Astrocyte of the spinal cord (primary cell): ENCODE results near the gene FKRP.

Experiments used
- DNase-seq: peaks from one replicate; pipeline ENCODE4 v3.0.0; 2011; ENCODE audit warnings: low read depth, low spot score
- H3K4me3 ChIP-seq: 2 replicates; pipeline ENCODE4 v1.5.1; 2011; ENCODE audit warnings: low read depth, mild to moderate bottlenecking, low read length, moderate library complexity
- CTCF ChIP-seq: IDR thresholded peaks from 2 replicates; pipeline ENCODE4 v1.5.1; 2012; ENCODE audit warnings: low read depth, mild to moderate bottlenecking, low read length, inconsistent platforms
- in situ Hi-C: cut with HindIII; loops from 2 replicates; pipeline ENCODE4 v1.10.0; 2017; ENCODE audit warnings: low sequenced_read_pairs

The FKRP gene

GRCh38 chr19:46737298-46737654 lies 8.6 kb upstream of the FKRP start:
- H3K4me3 ChIP-seq = no peak overlapping the region
- in situ Hi-C loops = no loop called here
- no peak for DNase-seq
- TF ChIP-seq CTCF = no peak

- no peak for TF ChIP-seq CTCF
- no peak overlapping the region for H3K4me3 ChIP-seq
- in situ Hi-C loops = no loop called here
- DNase-seq = no peak
Observed at GRCh38 chr19:46737761-46738171, 8.1 kb upstream of the FKRP start.

GRCh38 chr19:46739290-46739771 lies 6.5 kb upstream of the FKRP start:
- in situ Hi-C loops = no loop called here
- H3K4me3 ChIP-seq = no peak overlapping the region
- no peak for TF ChIP-seq CTCF
- DNase-seq = no peak

GRCh38 chr19:46741447-46741846 lies 4.4 kb upstream of the FKRP start:
- no peak for DNase-seq
- in situ Hi-C loops = no loop called here
- no peak for TF ChIP-seq CTCF
- H3K4me3 ChIP-seq = no peak overlapping the region

- H3K4me3 ChIP-seq = no peak overlapping the region
- TF ChIP-seq CTCF = no peak
- no peak for DNase-seq
- in situ Hi-C loops = no loop called here
Observed at GRCh38 chr19:46742926-46743480, 2.9 kb upstream of the FKRP start.

- no peak overlapping the region for H3K4me3 ChIP-seq
- in situ Hi-C loops = no loop called here
- no peak for TF ChIP-seq CTCF
- no peak for DNase-seq
Observed at GRCh38 chr19:46744005-46744691, 1.7 kb upstream of the FKRP start.
